Smooth muscle cell (in vitro differentiated cells): ENCODE results near the gene CYP2U1. TPM values are rescaled to one million over a fixed set of nuclear protein-coding genes. Genes with fewer than 3 reads are reported as not detected.

Source experiments
- DNase-seq: peaks from one replicate; lab custom pipeline; 2025; ENCODE audit not compliant: unreplicated experiment; lab: John Stamatoyannopoulos, UW
- H2AFZ ChIP-seq: fragments of 200-600 bp; sonication (generic); 2 replicates; pipeline ENCODE4 v1.6.0; 2016; ENCODE audit warnings: antibody characterized with exemption, low read depth, mild to moderate bottlenecking
- H3F3A ChIP-seq: fragments of 200-600 bp; sonication (generic); 2 replicates; pipeline ENCODE4 v1.6.0; 2017; ENCODE audit warnings: antibody characterized with exemption, low read depth
- H3K27ac ChIP-seq: fragments of 200-600 bp; sonication (generic); 2 replicates; pipeline ENCODE4 v1.5.1; 2016; ENCODE audit warnings: low read depth, mild to moderate bottlenecking
- H3K27me3 ChIP-seq: fragments of 200-600 bp; sonication (generic); 2 replicates; pipeline ENCODE4 v1.6.1; 2016; ENCODE audit warnings: low read depth, mild to moderate bottlenecking
- H3K36me3 ChIP-seq: fragments of 200-600 bp; sonication (generic); 2 replicates; pipeline ENCODE4 v1.5.1; 2016; ENCODE audit warnings: low read depth
- H3K4me1 ChIP-seq: fragments of 200-600 bp; sonication (generic); 2 replicates; pipeline ENCODE4 v1.5.1; 2016; ENCODE audit warnings: low read depth
- H3K4me2 ChIP-seq: fragments of 200-600 bp; sonication (generic); 2 replicates; pipeline ENCODE4 v1.6.0; 2016; ENCODE audit warnings: mild to moderate bottlenecking
- H3K4me3 ChIP-seq: fragments of 200-600 bp; sonication (generic); 2 replicates; pipeline ENCODE4 v1.5.1; 2016; ENCODE audit warnings: mild to moderate bottlenecking
- H3K79me2 ChIP-seq: fragments of 200-600 bp; sonication (generic); 2 replicates; pipeline ENCODE4 v1.6.0; 2016; ENCODE audit warnings: low read depth, mild to moderate bottlenecking
- H3K9ac ChIP-seq: fragments of 200-600 bp; sonication (generic); 2 replicates; pipeline ENCODE4 v1.6.0; 2016; ENCODE audit warnings: low read depth
- H3K9me3 ChIP-seq: fragments of 200-600 bp; sonication (generic); replicated peaks from 2 replicates; pipeline ENCODE4 v1.5.1; 2016; ENCODE audit warnings: low read depth
- H4K20me1 ChIP-seq: fragments of 200-600 bp; sonication (generic); 2 replicates; pipeline ENCODE4 v1.6.0; 2016; ENCODE audit warnings: low read depth
- CTCF ChIP-seq: fragments of 200-600 bp; sonication (generic); IDR thresholded peaks from 2 replicates; pipeline ENCODE4 v1.5.1; 2017; ENCODE audit warnings: borderline replicate concordance, mild to moderate bottlenecking, antibody characterized with exemption; ENCODE audit not compliant: insufficient read depth, poor library complexity, severe bottlenecking
- WGBS: methylation state at CpG from one replicate; pipeline ENCODE4 v1.1.7; 2016; ENCODE audit warnings: low lambda C conversion rate; 5-methylcytosine and 5-hydroxymethylcytosine counted together
- polyA plus RNA-seq: library from polyadenylated mRNA; unstranded; fragments of >200 nt; fragmentation: Nextera tagmentation; extraction: Ambion mirVana; gene quantifications from 2 replicates; pipeline ENCODE4 v1.2.1, GENCODE V29; 2016
- total RNA-seq: library from RNA; depleted of rRNA; stranded (reverse); fragments of >200 nt; gene quantifications from 2 replicates; pipeline ENCODE4 v1.2.3, GENCODE V29; 2014

The CYP2U1 gene
- total and polyA plus RNA-seq, 2 experiments from 2014 or later, result 1.9 to 4.4 TPM

GRCh38 chr4:108001540-108002135 lies 70.3 kb downstream of the CYP2U1 start:
- WGBS, result 55% methylated on average over 3 of the region's 3 CpGs
- Histone ChIP-seq H3K36me3 (no peaks in the 10 kb centered on the region), H3F3A (peaks cover 6% of the 10 kb centered on the region), H3K9ac (no peak overlapping the region), H3K27ac (no peak overlapping the region), H4K20me1 (peaks cover 6% of the 10 kb centered on the region), H3K4me3 (no peak overlapping the region), H2AFZ (no peak overlapping the region), H3K4me2 (no peak overlapping the region), H3K9me3 (no peaks in the 10 kb centered on the region), H3K27me3 (no peaks in the 10 kb centered on the region), H3K4me1 (peaks cover 6% of the 10 kb centered on the region), H3K79me2 (peaks cover 9% of the 10 kb centered on the region)
- DNase-seq, result no peak
- no peak for TF ChIP-seq CTCF

Other genes starting within 250 kb of the CYP2U1 start
- gene PAPSS1, start 211.3 kb upstream of the CYP2U1 start, total RNA-seq, result 188 and 206 TPM in 2 replicates
- gene PAPSS1, start 211.3 kb upstream of the CYP2U1 start, polyA plus RNA-seq, result 141 and 198 TPM in 2 replicates
- 55.5 and 82.7 TPM in 2 replicates for gene SGMS2, start 106.6 kb upstream of the CYP2U1 start, total RNA-seq
- 16.2 and 24.7 TPM in 2 replicates for gene SGMS2, start 106.6 kb upstream of the CYP2U1 start, polyA plus RNA-seq
- 16.9 and 18.2 TPM in 2 replicates for gene HADH, start 58.3 kb downstream of the CYP2U1 start, total RNA-seq
- gene HADH, start 58.3 kb downstream of the CYP2U1 start, polyA plus RNA-seq, result 35.1 and 44.2 TPM in 2 replicates
- gene LEF1, start 237.4 kb downstream of the CYP2U1 start, total RNA-seq, result 82.1 and 96.2 TPM in 2 replicates
- gene LEF1, start 237.4 kb downstream of the CYP2U1 start, polyA plus RNA-seq, result 66.9 and 87.3 TPM in 2 replicates